ENCODE results near the gene GM2A. TPM values are rescaled to one million over a fixed set of nuclear protein-coding genes. Genes with fewer than 3 reads are reported as not detected.
"Not testable (repeated sequence)": the region's sequence is repeated elsewhere in the genome, so short reads cannot be mapped to it uniquely, and the experiment has no call there.

GM2A gene
- polyA plus RNA-seq, 3 donors from 2014 or later, result 4.6 to 8.7 (median 5.2) TPM

DNA sequence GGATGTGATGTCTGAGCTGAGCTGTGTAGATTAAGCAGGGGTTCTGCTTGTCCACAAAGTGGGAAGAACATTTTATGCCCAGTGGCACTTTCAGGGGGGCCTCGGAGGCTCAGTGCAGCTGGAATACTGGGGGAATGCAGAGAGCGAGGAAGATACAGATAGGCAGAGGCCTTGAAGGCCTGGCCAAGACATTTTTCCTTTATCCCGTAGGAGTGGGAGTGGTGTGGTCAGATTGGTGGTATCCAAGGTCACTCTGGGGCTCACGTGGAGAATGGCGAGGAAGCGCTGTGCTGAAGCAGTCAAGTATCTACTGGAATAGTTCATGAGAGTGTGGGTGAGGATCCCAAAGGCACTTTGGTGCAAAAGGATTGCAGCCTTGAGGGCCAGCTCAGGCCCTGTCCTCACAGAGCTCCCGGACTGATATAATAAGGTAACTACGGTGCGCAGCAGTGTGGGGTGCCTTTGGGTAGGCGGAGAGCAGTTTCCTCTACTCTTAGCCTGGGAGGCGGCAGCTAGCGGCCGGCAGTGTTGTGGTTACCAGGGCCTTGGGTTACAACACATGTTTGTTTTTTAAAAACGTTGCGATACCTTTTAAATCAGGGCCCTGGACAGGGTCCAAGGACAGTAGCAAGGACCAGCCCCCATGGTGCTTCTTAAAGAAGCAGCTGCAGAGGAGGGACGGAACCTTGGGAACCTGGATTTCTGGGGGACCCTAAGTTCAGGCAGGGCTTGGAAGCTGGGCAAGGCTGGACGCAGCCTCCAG lies 18.3 kb upstream of the GM2A start:
- peaks cover 0 to 4% (median 2%) of the 10 kb centered on the region in 3 donors for H3K27me3 Mint-ChIP-seq (ENCODE audit: low read depth in 3 of 3)

DNA sequence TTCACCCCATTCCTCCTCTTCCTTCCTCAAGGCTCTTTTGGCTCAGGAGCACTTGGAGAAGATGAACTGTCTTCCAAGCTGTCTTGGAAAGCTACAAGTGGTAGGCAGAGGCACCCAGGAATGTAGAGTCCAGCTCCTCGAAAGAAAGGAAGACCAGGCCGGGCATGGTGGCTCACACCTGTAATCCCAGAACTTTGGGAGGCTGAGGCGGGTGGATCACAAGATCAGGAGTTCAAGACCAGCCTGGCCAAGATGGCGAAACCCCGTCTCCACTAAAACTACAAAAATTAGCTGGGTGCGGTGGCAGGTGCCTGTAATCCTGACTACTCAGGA lies 17.8 kb upstream of the GM2A start:
- DNase-seq; H3K27me3 Mint-ChIP-seq (ENCODE audit: low read depth in 3 of 3); H3K9me3 Mint-ChIP-seq; H3K36me3 Mint-ChIP-seq: not testable (repeated sequence)
- peak overlapping the region in 1 of 5 donors; percentile 1 for H3K4me3 Mint-ChIP-seq
- H3K4me1 Mint-ChIP-seq, result peaks cover 20 to 28% of the 10 kb centered on the region in 2 donors
- H3K27ac Mint-ChIP-seq, result peak overlapping the region in 3 of 6 donors; percentile 10 to 80 (median 53)

More for the DNA sequence above, 18.3 kb upstream of the GM2A start:
- peak overlapping the region in 5 of 6 donors; percentile 17 to 84 (median 69) for H3K27ac Mint-ChIP-seq
- peaks cover 20 to 28% of the 10 kb centered on the region in 2 donors for H3K4me1 Mint-ChIP-seq
- peak in 2 of 3 donors; percentile 44 to 47 for DNase-seq
- peaks cover 0 to 4% (median 0%) of the 10 kb centered on the region in 3 donors for H3K36me3 Mint-ChIP-seq
- H3K4me3 Mint-ChIP-seq, result peak overlapping the region; percentile 5 to 70 (median 50)
- H3K9me3 Mint-ChIP-seq, result no peaks in the 10 kb centered on the region

DNA sequence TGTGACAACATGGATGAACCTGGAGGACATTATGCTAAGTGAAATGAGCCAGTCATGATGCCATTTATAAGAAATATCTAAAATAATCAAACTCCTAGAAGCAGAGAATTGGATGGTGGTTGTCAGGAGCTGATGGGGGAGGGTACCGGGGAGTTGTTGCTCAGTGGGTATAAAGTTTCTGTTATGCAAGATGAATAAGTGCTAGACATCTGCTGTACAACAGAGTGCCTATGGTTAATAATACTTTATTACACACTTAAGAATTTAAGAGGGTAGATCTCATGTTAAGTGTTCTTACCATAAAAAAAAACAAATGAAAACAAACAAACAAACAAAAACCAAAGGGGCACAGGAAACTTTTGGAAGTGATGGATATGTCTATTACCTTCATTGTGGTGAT lies 16.1 kb upstream of the GM2A start:
- peaks cover 0 to 5% (median 2%) of the 10 kb centered on the region in 3 donors for H3K27me3 Mint-ChIP-seq (ENCODE audit: low read depth in 3 of 3)
- H3K4me3 Mint-ChIP-seq, result no peak overlapping the region
- H3K36me3 Mint-ChIP-seq, result no peaks in the 10 kb centered on the region
- no peak for DNase-seq
- H3K9me3 Mint-ChIP-seq, result no peaks in the 10 kb centered on the region
- H3K27ac Mint-ChIP-seq, result no peak overlapping the region
- peaks cover 20 to 28% of the 10 kb centered on the region in 2 donors for H3K4me1 Mint-ChIP-seq

DNA sequence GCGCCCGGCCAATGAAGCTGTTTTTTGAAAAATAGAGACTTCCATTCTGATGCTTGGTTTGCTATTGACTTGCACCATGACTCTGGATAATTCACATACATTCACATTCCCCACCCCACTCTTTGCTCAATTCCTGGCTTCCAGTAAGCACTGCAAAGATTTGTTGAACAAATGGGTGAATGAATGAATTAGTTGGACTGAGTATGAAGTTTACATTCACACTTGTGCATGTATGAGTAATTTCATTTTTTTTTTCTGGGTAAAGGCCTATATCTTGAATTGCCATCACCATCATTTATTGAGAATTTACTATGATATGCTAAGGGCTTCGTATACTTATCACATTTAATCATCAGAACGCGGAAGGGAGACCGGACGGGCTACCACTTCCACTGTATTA lies 15.3 kb upstream of the GM2A start:
- H3K27me3 Mint-ChIP-seq (ENCODE audit: low read depth in 3 of 3), result peaks cover 0 to 5% (median 2%) of the 10 kb centered on the region in 3 donors
- peaks cover 20 to 28% of the 10 kb centered on the region in 2 donors for H3K4me1 Mint-ChIP-seq
- H3K27ac Mint-ChIP-seq, result no peak overlapping the region
- no peaks in the 10 kb centered on the region for H3K36me3 Mint-ChIP-seq
- no peaks in the 10 kb centered on the region for H3K9me3 Mint-ChIP-seq
- DNase-seq, result no peak
- no peak overlapping the region for H3K4me3 Mint-ChIP-seq

DNA sequence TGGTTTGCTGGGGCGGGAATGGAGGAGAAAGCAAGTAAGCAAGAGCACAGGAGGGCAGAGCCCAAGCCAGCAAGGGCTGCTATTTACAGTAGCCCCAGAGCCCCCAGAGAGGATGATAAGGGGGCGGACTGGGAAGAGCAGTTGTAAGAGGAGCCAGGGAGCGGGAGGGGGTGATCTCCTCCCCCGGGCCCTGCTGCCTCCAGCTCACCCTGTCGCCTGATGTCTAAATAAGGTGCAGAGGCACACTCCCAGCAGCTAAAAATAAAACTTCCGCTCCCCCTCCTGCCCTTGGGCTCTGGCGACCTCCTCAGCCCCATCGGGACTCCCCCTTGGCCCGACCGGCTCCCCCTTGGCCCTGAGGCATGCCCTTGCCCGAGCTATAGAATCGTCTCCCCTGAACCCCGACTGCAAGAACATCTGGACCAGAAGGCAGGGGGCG lies 14.7 kb upstream of the GM2A start:
- peaks cover 0 to 5% (median 2%) of the 10 kb centered on the region in 3 donors for H3K27me3 Mint-ChIP-seq (ENCODE audit: low read depth in 3 of 3)
- H3K36me3 Mint-ChIP-seq, result no peaks in the 10 kb centered on the region
- H3K4me1 Mint-ChIP-seq, result peaks cover 20 to 24% of the 10 kb centered on the region in 2 donors
- H3K27ac Mint-ChIP-seq, result no peak overlapping the region
- H3K9me3 Mint-ChIP-seq, result no peaks in the 10 kb centered on the region
- no peak overlapping the region for H3K4me3 Mint-ChIP-seq
- no peak for DNase-seq

DNA sequence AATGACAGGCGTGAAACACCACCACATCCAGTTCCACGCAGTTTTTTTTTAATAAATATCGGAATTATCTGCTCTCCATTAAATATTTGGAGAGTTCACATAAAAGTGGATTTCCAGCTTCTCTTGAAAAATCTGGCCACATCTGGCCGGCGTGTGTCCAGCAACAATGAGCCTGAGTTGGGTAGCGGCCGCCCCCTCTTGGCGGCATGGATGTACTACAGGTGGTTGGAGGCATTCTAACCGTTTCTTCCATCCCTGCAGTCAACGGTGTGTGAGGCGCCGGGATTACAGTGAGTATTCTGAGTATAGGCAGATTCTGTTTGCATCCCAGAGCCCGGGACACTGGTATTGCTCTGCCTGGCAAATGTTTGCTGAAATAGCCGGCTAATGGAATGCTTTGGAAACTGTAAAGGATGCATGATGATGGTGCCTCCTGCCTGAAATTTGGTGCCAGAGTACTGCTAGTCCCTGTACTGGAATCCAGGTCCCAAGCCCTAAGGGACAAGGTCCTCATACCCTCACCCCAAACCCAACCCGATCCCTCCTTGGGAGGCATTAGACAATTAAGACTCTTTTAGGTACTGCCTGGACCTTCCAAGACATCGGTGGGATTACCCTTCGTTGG lies 13.6 kb upstream of the GM2A start:
- DNase-seq, result peak; percentile 45 to 64 (median 57)
- H3K27ac Mint-ChIP-seq, result no peak overlapping the region
- H3K36me3 Mint-ChIP-seq, result no peaks in the 10 kb centered on the region
- peaks cover 2 to 8% (median 2%) of the 10 kb centered on the region in 3 donors for H3K27me3 Mint-ChIP-seq (ENCODE audit: low read depth in 3 of 3)
- H3K4me1 Mint-ChIP-seq, result peaks cover 17 to 23% of the 10 kb centered on the region in 2 donors
- no peaks in the 10 kb centered on the region for H3K9me3 Mint-ChIP-seq
- H3K4me3 Mint-ChIP-seq, result no peak overlapping the region

DNA sequence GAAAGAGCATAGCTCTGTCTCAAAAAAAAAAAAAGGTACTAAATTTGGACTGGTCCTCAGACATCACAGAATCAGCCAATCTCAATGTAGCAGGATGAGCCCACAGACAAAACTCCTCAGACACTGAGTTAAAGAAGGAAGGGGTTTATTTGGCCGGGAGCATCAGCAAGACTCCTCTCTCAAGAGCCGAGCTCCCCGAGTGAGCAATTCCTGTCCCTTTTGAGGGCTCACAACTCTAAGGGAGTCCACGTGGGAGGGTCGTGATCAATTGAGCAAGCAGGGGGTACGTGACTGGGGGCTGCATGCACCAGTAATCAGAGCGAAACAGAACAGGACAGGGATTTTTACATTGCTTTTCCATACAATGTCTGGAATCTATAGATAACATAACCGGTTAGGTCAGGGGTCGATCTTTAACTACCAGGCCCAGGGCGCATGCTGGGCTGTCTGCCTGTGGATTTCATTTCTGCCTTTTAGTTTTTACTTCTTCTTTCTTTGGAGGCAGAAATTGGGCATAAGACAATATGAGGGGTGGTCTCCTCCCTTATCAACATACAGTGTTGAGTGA lies 12.6 kb upstream of the GM2A start:
- not testable (repeated sequence) for H3K4me3 Mint-ChIP-seq; H3K27ac Mint-ChIP-seq; DNase-seq; H3K27me3 Mint-ChIP-seq (ENCODE audit: low read depth in 3 of 3); H3K9me3 Mint-ChIP-seq; H3K36me3 Mint-ChIP-seq
- peaks cover 11 to 17% of the 10 kb centered on the region in 2 donors for H3K4me1 Mint-ChIP-seq

DNA sequence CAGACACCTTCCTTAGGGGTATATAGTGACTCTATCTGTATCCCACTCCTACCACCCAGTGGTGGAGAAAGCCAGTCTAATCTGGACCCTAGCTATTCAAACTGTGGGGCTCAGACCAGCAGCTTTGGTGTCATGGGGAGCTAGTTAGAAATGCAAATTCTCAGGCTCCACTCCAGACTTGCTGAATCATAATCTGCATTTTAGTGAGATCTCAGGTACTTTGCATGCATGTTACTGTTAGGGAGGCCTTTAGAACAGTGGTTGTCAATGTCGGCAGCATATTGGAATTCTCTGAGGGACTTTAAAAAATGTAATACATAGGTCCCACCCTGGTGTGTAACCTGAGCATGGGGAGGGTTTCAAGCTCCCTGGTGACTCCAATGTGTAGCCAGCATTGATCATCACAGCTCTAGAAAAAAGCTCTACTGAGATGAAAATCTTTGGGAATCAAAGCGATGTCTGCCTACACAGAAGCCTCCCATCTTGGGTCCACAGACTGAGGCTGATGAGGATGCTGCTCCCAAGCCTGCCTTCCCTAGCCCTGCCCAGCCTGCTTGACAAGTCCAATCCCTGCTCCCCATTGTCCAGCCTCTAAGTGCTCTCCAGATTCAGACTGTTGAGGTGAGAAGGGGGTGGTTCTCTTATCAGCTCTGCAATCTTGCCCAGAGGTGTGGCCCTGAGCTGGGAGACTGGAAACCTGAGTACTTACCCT lies 11.9 kb upstream of the GM2A start:
- Mint-ChIP-seq H3K9me3 (no peaks in the 10 kb centered on the region), H3K27ac (no peak overlapping the region)

DNA sequence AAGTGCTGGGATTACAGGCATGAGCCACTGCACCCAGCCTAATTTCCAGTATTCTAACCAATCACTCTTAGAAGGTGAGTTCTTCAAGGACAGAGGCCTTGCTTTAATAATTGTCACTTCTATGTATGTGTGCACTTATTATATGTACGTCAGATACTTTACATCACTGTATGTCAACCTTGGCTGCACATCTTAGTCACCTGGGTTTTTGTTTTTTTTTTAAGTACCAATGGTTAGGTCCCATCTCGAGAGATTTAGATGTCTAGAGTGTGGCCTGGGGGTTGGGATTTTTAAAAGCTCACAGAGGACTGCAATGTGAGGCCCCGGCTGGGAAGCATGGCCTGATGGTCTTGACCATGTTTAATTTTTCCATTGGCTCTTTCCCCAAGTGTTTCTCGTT lies 9.9 kb upstream of the GM2A start:
- Mint-ChIP-seq H3K27ac (no peak overlapping the region), H3K4me3 (no peak overlapping the region), H3K9me3 (no peaks in the 10 kb centered on the region), H3K4me1 (peaks cover 7 to 17% of the 10 kb centered on the region in 2 donors), H3K36me3 (peaks cover 0 to 4% (median 0%) of the 10 kb centered on the region in 3 donors), H3K27me3 (ENCODE audit: low read depth in 3 of 3) (peaks cover 2 to 5% (median 2%) of the 10 kb centered on the region in 3 donors)
- DNase-seq, result no peak

More for the DNA sequence above, 11.9 kb upstream of the GM2A start:
- peaks cover 7 to 17% of the 10 kb centered on the region in 2 donors for H3K4me1 Mint-ChIP-seq
- H3K36me3 Mint-ChIP-seq, result peaks cover 0 to 4% (median 0%) of the 10 kb centered on the region in 3 donors
- H3K4me3 Mint-ChIP-seq, result no peak overlapping the region
- H3K27me3 Mint-ChIP-seq (ENCODE audit: low read depth in 3 of 3), result peaks cover 2 to 8% (median 2%) of the 10 kb centered on the region in 3 donors
- no peak for DNase-seq

DNA sequence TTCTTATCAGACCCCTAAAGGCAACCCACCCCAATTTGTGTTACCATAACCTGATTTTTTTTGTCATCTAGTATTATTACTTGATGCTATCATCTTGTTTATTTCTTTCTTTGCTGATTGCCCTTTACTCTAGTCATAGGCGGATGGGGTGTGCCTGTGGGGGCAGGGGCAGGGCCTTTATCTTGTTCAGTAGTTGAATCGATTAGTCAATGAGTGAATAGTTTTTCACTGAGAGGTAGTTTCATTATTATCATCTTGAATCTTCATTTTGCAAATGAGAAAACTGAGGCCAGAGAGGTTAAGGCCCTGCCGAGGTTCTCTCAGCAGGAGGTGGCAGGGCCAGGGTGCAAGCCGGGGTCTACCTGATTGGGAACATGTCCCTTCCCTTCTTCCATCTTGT lies 9.4 kb upstream of the GM2A start:
- peaks cover 2 to 4% (median 2%) of the 10 kb centered on the region in 3 donors for H3K27me3 Mint-ChIP-seq (ENCODE audit: low read depth in 3 of 3)
- peaks cover 7 to 17% of the 10 kb centered on the region in 2 donors for H3K4me1 Mint-ChIP-seq
- DNase-seq, result no peak
- H3K36me3 Mint-ChIP-seq, result peaks cover 0 to 4% (median 0%) of the 10 kb centered on the region in 3 donors
- H3K27ac Mint-ChIP-seq, result no peak overlapping the region
- H3K4me3 Mint-ChIP-seq, result no peak overlapping the region
- no peaks in the 10 kb centered on the region for H3K9me3 Mint-ChIP-seq

DNA sequence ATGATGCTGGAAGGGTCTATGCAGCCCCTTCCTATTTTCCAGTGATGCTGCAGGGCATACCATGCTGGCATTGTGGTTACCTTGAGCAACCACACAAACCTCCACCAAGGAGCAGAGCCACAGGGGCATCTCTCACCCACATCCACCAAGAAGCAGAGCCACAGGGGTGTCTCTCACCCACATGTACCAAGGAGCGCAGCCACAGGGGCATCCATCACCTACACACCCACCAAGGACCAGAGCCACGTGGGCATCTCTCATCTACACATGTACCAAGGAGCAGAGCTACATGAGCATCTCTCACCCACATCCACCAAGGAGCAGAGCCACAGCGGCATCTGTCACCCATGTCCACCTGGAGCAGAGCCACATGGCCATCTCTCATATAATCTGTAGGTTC lies 8.8 kb upstream of the GM2A start:
- Mint-ChIP-seq H3K4me1 (peaks cover 6 to 14% of the 10 kb centered on the region in 2 donors), H3K27me3 (ENCODE audit: low read depth in 3 of 3) (peaks cover 2 to 4% (median 2%) of the 10 kb centered on the region in 3 donors), H3K27ac (peak overlapping the region in 2 of 6 donors; percentile 37 to 39), H3K9me3 (no peaks in the 10 kb centered on the region), H3K36me3 (peaks cover 0 to 4% (median 0%) of the 10 kb centered on the region in 3 donors), H3K4me3 (no peak overlapping the region)
- peak; percentile 19 to 32 (median 26) for DNase-seq

DNA sequence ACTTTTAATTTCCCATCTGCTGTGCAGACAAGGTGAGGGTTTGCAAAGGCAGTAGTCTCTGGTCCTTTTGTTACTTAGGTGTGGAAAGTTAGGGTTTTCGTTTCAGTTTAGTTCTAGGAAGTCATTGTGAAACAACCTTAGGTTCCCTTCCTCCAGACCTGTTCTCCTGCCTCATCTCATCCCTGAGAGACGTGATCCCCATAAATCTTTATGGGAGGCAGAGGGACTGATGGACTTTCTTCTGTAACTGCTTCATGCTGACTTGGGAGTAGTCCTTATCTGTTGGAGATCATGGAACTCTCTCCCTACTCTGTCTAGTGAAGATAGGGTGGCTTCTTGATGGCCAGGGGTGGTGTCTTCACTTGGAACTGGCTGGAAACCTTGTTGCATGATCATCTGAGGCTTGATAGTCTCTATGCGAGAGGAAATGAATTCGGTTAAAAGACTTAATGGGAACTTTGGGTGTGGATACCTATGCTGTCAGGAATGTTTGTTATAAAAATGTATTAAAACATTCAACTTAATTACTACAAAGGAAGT lies 7.2 kb upstream of the GM2A start:
- Mint-ChIP-seq H3K27ac (no peak overlapping the region), H3K4me1 (peaks cover 5 to 11% of the 10 kb centered on the region in 2 donors), H3K36me3 (peaks cover 0 to 4% (median 0%) of the 10 kb centered on the region in 3 donors), H3K27me3 (ENCODE audit: low read depth in 3 of 3) (peaks cover 2 to 4% (median 2%) of the 10 kb centered on the region in 3 donors), H3K9me3 (no peaks in the 10 kb centered on the region), H3K4me3 (no peak overlapping the region)
- DNase-seq, result no peak

DNA sequence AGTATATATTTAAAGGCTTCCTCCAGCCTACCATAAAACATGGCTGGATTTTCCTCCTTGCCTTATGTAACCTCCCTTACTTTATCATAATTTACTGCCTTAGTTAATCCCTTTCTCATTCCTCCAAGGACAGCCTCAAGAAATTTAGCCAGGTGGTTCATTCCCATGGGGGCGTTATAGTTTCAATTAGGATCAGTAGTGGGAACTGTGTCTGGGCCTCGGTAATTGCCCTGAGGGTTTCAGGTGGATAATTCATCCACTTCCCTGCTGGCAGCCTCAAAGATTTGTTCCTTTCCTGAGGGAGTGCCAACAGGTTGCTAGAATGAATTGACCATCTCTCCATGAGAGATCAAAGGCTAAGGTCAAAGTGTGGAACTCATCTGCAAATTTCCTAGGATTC lies 4.3 kb upstream of the GM2A start:
- Mint-ChIP-seq H3K27me3 (ENCODE audit: low read depth in 3 of 3) (peaks cover 2 to 9% (median 5%) of the 10 kb centered on the region in 3 donors), H3K4me1 (peaks cover 26 to 33% of the 10 kb centered on the region in 2 donors), H3K36me3 (peaks cover 0 to 4% (median 0%) of the 10 kb centered on the region in 3 donors), H3K27ac (no peak overlapping the region), H3K9me3 (no peaks in the 10 kb centered on the region), H3K4me3 (no peak overlapping the region)
- DNase-seq, result no peak

All from immature natural killer cell (primary cell).